Suppressor macrophage (primary cell): ENCODE data around the gene CXCL1.

Source experiments
- DNase-seq, 4 experiments: peaks; one replicate each; pipeline ENCODE4 v3.0.0-alpha.2; 2020 to 2022

The CXCL1 gene

DNA sequence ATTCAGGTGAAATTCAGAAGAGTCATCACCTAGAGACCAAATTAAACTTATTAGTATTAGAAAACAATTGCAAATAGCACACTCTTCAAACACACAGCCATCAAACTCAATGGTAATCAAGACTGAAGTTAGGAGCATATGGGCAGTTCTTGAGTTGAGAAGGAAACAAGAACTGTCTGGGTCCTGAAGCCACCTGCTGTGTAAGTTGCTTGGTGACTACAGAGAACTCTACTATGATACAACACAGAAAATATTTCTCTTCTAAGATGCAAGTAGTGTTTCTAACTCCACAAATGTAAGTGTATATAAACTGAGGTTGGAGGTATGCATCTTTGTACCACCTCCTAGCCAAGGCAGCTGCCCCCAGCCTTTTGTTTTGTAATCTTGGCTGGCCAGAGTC lies 16.4 kb upstream of the CXCL1 start:
- no peak for DNase-seq

DNA sequence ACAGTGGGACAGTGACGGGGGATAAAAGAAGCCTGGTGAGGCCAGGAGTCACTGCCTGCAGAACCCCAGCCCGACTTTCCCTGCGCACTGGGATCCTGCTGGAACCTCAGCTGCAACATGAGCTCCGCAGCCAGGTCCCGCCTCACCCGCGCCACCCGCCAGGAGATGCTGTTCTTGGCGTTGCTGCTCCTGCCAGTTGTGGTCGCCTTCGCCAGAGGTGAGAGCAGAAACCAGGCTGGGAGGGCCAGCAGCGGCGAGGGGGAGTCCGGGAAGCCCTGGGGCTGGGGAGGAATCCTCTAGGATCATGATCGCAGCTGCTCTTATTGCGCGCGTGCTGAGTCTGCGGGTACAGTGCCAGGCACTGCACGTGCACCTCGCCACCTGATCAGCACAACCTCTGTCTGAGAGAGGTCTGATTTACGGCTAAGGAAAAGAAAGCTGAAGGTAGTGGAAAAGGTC lies 15.9 kb upstream of the CXCL1 start, which contains the start of gene PF4V1:
PF4V1 (plus strand) TSS at position 51 of the 459 bp plus-strand sequence; CDS start at position 118, 67 bp downstream.
- no peak for DNase-seq

DNA sequence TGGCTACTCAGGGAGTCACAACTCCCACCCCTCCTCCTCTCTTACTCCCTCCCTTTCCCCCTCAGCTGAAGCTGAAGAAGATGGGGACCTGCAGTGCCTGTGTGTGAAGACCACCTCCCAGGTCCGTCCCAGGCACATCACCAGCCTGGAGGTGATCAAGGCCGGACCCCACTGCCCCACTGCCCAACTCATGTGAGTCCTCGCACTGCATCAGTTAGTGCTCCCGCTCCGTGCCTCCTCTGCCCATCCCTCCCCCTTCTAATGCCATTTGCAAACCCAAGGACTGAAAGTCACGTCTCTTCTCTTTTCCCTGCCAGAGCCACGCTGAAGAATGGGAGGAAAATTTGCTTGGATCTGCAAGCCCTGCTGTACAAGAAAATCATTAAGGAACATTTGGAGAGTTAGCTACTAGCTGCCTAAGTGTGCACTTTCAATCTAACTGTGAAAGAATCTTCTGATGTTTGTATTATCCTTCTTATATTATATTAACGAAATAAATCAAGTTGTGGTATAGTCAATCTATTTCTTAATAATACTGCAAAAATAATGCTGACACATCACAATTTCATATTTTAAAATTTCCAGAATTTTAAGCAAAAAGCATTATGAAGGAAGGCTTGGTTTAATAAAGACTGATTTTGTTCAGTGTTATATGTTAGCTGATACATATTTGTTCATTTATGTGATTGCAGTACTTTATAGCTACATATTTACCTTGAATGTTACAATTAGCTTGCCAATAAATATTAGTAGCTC lies 15.3 kb upstream of the CXCL1 start:
- DNase-seq: no peak

DNA sequence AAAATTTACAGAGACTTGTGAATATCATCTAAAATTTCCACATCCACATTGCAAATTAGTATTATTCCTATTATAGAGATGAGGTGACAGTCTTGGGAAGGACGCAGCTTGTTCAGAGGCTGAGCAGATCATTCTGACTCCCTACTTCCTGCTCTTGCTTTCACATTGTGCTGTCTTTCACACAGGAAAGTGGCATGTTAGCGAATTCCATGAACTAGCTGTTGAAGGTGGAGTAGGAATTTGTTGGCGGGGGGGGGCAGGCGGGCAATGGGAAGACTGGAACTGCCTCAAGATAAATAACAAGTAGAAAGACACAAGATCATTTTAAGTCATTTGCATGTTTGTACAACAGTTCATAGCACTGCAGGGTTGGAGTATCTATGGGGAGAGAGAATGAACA lies 13.8 kb upstream of the CXCL1 start:
- DNase-seq: no peak

DNA sequence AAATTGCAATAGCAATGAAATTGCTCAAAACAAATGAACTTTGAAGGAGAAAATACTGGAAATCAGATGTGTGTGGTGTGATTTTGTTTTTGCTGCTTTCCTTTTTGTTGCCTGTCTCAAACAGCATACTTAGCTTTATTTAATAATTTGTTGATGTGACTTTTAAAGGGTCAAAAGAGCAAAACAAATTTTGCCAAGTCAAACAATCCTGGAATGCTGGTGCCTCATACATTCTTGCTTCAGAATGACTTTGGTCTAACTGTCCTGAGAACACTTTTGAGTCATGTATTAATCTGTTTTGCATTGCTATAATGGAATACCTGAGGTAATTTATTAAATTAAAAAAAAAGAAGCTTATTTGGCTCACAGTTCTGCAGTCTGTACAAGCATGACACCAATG lies 12.7 kb upstream of the CXCL1 start:
- no peak for DNase-seq

DNA sequence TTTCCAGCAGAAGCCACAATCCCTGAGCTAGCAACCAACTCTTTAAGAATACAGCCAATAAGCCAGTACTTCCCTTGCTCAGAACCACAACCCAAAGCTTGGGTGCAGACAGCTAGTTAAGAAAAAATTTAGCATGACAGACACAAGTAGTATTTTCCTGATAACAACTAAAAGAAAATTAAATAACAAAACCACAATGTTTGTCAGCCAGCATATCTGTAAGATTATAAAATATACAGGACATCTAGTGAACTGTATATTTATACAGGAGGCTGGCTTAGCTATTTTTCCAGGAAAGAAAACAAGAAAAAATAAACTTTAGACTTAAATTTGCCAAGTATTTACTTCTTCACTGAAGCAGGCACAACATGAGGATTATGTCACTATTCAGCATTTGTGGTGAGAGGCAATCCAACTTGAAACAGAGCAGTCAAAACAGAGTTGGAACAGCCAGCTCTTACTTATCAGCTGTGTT lies 9.5 kb upstream of the CXCL1 start:
- DNase-seq: no peak

DNA sequence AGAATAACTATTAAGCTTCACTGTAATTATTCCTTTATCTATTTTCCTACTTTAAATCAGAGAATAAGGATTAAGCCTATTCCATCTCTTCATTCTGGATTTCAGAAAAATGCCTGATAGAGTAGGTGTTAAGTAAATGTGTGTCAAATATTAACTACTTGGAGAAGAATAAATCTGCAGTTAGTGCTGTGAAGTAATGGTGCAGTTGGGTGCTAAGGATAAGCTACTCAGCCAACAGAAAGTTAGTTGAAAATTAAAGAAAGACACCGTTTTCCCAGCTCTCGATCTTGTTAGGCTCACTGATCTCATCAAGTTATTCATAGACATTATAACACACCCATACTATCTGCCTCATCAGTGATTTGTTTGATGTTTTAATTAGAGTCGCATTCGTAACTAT lies 9.0 kb upstream of the CXCL1 start:
- DNase-seq: no peak

DNA sequence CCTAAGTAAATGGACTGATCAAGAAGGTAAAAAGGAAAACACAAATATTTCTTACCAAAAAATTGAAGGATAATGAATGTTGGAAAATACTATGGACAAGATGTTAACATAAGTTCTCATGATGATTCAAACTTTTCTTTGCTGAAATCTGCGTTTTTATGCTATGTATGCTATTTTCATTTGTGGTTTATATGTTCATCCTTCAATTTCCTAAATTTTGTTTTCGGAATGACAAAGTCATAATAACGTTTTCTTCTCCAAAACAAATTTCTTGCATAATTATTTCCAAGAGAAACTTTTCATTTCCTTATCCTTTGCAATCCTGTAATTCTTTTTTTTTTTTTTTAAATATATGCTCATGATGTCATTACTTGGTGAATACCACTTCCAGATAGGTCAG lies 8.3 kb upstream of the CXCL1 start:
- peak in 2 of 4 experiments; percentile 66 to 68 for DNase-seq

DNA sequence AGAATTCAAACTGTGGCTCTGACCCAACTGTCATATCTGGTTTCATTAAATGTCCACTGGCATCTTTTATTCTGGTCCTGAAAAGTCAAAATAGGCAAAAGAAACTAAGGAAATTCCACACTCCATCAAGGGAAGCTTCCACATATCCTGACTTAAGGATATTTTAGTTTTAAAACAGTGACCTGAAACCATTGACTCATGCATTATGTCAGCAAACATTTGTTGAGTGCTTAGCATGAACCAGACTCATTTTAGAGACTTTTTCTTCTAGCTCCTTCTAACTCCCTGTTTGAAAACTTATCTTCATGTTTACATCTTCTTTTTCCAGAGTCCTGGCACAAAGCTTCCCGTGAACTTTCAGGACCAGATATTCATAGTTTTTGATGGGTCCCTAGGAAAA lies 6.9 kb upstream of the CXCL1 start:
- no peak for DNase-seq

DNA sequence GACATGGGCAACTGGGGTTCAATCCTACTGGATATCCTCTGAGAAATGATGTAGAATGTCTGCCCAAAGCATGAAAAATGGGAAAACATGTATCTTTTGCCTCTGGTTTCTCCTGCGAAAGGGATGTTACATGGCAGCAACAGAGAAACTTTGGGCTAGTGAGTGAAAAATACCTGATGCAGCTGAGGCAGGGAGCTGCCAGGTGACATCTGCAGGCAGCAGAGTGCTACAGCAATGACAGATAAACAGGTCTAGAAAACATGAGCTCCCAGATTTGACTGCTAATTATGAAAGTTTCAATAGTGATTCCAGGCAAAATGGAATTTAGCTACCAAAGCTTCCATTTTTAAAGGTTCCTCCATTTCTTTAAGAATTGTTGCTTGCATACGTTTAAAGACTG lies 4.8 kb upstream of the CXCL1 start:
- DNase-seq: no peak

DNA sequence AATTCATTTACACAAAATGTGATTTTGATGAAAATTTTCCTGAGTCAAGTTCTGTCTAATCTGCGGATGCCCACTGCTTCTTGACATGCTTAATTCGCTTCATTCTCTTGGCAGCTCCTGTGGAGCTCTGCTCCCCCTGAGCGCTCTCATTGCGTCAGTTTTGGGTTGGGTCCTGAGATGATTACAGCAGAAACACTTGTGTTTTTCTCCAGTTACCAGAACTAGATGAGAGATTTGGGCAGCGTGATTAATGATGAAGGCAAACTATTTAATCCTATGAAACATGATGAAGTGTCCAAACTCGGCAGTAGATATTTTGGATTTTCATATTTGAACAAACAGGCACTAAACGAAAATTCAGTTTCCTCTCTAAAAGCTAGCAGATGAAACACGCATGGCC lies 4.2 kb upstream of the CXCL1 start:
- DNase-seq: no peak

DNA sequence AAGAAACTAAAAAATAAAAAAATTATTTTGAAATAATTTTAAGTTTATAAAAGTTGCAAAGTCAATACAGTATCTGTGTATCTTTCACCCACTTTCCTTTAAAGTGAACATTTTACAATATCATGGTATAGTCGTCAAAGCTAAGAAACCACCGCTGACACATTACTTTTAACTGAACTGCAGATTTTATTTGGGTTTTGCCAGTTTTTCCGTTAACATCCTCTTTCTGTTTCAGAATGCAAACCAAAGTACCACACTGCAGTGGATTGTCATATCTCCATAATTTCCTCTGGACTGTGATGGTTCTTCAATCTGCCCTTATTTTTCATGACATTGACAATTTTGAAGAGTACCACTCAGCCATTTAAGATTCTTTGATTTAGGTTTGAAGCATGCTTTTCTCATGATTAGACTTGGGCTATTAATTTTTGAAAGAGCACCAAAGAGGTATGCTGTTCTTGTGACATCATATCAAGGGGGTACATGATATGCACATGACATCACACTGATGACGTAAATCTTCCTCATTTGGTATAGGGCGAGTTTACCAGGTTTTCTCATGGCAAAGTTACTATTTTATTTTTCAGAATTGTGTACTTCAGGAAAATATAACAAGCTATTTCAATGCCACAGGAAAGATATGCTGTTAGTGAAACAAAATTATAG lies 3.6 kb upstream of the CXCL1 start:
- DNase-seq: peak in 3 of 4 experiments; percentile 14 to 70 (median 53)

DNA sequence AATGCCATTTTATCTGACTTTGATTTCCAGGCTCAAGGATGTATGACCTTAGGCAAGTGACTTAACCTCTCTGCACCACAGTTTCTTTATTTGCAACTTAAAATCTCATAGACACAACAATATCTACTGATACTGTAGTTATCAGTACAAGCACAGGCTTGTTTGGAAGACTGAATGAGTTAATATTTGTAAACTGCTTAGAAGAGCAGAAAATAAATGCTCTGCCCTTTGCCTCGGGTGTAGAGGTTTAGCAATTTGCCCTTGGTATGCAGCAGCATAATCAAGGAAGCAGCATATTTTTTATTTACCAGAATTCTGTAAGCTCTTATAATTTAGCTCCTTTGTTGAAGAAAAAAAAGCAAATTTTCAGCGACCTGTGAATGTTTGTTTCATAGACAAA lies 2.9 kb upstream of the CXCL1 start:
- no peak for DNase-seq

DNA sequence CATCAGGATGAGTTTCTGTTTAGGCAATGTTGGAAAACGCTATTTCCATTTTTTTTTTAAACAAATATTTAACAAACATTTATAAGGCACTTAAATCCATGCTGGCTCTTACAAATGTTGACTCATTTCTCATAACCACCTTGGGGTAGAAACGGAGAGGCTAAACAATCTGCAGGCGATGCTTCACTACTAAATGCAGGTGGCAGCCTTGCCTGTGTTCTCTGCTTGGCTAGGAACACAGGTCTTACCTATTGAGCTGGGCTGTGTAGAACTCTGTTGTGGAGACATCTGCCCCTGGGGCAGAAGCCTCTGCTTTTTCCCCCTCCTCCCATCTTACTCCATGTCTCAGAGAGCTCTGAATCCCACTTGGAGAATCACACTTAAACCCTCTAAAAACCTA lies 1.4 kb upstream of the CXCL1 start:
- DNase-seq: no peak

DNA sequence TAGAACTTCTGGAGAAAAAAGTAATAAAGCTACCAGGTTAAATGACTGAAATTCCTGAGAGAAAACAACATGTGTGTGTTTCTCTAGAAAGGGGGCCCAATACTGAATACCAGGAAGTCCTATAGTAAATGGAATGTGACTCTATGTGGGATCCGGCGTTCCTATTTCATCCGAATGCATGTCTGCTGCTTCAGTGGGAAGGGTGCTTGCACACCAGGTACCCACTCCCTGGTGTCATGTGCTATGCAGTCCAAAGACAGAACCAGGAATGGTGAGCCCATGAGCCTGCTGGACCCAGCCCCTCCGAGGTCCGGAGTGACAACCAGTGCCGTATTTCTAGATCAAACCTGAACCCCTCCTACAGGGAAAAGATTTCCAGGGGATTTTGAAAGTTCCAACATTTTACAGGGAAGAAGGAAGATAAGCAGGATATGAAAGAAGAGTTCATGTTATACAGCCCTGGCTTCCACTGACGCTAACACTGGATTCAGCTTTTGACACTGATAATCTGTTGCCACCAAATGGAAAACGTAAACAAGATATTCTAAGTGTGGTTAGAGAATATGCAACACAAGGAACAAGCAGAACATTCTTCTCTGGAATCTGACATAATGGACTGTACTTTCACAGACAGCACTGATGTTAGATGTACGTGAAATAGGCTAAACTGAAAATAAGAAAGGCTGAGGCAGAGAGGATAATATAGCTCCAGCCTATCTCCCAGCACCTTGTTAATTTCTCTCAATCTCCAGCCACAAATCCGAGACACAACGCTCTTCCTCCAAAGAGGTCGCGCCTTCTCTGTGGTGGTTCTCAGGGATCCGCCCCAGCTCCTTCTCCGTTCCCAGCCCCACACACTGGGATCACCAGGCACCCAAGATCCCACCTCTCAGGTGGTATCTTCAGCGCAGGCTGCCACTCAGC lies 725 bp upstream of the CXCL1 start:
- no peak for DNase-seq

DNA sequence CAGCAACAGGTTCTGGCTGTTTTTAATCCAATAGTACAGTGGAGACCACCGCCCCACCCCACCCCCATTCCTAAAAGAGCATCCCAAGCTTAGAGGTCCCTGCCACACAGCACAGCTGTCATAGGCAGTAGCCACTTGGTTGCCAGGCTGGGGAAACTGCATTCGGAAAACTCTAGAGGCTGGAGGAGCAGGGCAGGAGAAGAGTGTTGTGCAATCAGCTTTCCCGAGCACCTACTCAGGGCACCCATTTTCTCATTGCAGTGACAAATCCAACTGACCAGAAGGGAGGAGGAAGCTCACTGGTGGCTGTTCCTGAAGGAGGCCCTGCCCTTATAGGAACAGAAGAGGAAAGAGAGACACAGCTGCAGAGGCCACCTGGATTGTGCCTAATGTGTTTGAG lies 1.1 kb downstream of the CXCL1 start:
- peak; percentile 14 to 69 (median 54) for DNase-seq

DNA sequence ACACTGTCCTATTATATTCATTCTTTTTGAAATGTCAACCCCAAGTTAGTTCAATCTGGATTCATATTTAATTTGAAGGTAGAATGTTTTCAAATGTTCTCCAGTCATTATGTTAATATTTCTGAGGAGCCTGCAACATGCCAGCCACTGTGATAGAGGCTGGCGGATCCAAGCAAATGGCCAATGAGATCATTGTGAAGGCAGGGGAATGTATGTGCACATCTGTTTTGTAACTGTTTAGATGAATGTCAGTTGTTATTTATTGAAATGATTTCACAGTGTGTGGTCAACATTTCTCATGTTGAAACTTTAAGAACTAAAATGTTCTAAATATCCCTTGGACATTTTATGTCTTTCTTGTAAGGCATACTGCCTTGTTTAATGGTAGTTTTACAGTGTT lies 1.6 kb downstream of the CXCL1 start:
- peak in 1 of 4 experiments; percentile 35 for DNase-seq

DNA sequence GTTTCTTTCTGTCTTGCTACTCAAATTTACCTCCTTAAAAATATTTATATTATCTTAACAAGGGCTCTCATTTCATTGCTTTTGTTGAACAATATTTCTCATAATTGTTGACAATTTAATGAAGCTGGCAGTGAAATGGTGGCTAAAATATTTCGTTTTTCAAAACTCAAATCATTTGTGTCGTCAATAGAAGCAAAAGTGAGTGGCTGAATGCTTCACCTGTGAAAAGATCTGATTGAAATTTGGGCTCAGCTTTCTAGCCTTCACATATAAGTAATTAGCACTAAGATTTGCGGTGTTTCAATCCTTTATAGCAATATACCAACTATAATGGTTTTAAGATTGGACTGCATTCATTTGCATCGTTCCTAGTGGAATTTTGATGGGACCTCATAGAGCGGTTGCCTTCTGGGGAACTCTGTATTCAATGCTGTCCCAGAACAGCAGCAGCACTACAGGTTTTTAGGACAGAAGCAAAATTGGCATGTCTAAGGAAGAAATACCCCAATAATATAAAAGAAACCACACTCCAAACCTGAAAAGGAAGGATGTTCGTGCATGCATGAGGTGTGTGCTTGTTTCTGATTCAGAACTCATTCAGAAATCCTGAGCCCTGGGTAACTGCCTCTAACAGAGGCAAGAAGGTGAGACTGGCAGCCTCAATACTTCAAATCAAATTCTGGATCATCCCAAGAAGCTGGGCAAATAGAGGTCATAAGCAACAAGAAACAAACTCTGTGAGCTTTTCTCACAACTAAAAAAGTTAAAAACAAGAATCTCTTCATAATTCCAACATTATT lies 2.5 kb downstream of the CXCL1 start:
- no peak for DNase-seq

DNA sequence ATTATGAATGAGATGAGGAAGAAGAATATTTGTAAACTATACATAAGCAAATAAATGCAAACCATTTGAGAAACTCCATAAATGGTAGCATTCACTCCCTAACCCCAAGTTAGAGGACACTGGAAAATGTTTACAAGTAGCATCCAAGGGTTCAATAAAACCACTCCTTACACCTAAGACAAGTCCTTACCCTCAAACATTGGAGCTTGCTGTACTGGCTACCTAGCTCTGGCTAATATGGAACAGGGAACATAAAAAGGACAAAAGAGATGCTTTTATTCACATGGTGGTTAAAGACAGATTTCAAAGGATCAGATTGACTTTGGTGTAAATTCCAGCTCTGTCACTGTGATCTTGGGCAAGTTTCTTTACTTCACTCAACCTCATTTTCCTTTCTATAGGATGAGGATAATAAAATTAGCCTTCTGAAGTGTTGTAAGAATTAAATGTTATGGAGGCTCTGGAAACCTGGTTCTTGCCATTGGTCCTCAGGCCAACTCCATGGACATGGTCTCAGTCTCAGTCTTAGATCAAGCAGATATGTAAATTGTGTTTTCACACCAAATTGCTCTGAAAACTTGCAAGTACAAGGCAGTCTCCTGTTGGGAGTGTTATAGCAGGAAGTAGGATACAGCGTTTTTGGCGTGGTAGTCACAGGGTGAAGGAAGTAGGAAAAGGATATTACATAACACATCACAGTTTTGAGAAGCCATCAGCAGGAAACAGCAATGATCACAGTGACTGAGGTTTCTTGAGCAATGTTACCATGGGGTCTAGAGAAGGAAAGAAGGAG lies 3.3 kb downstream of the CXCL1 start:
- peak; percentile 34 to 84 (median 66) for DNase-seq

DNA sequence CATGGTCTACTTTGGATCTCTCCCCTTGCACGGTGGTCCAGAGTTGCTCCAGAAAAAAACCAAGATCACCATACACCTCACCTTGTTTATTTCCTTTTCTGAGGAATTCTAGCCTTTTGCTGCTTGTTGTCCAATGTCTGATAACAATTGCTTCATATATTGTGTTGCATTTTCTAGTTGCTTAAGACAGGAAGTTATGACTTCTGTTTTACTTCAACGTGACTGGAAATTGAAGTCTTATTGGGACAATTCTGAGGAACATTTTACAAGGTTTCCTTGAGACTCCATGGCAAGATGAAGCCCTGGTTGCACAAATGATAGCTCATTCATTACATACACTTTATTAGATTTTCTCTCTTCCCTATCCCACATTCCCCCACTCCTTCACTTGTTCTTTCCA lies 5.2 kb downstream of the CXCL1 start:
- peak in 2 of 4 experiments; percentile 32 to 49 for DNase-seq

DNA sequence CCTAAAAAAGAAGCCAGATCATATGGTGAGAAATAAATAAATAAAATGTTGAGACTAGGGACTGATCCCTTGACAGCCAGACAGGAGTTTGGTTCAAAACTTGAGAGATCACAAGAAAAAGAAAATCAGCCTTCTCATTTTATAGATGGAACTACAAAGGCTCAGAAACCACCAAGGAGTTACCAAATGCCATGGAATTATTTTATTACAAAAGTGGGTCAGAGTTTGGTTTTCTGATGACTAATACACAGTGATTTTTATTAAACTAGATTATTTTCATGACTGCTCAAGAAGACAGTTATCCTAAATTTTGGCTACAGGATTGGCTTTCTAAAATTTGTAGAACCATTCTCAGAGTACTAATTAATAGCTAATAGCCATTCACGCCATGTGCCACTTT lies 6.2 kb downstream of the CXCL1 start:
- DNase-seq: no peak
